Skeletal muscle tissue (tissue), 4 donors: ENCODE measurements around the gene TSC22D4. TPM values are rescaled to one million over a fixed set of nuclear protein-coding genes. Genes with fewer than 3 reads are reported as not detected.

Source experiments
- H3K27ac ChIP-seq: one replicate; pipeline ENCODE4 v1.7.0; 2013; ENCODE audit warnings: mild to moderate bottlenecking, low read depth, low read length, inconsistent platforms
- H3K27me3 ChIP-seq, 3 donors: one replicate each; pipeline ENCODE4 v1.7.0; 2013; ENCODE audit warnings: low read length in 3 of 3; ENCODE audit not compliant: control insufficient read depth in 3 of 3, insufficient read depth in 3 of 3
- H3K36me3 ChIP-seq, 3 donors: one replicate each; pipeline ENCODE4 v1.7.0; 2013; ENCODE audit warnings: low read length in 3 of 3; ENCODE audit not compliant: control insufficient read depth in 3 of 3, insufficient read depth in 3 of 3
- H3K4me1 ChIP-seq, 3 donors: one replicate each; pipeline ENCODE4 v1.7.0; 2013; ENCODE audit warnings: low read length in 3 of 3, mild to moderate bottlenecking in 3 of 3; ENCODE audit not compliant: control insufficient read depth in 3 of 3, insufficient read depth in 3 of 3
- H3K4me3 ChIP-seq, 3 donors: one replicate each; pipeline ENCODE4 v1.7.0; 2013; ENCODE audit warnings: low read length in 3 of 3
- H3K9ac ChIP-seq, 3 donors: one replicate each; pipeline ENCODE4 v1.7.0; 2013; ENCODE audit warnings: low read length in 3 of 3, mild to moderate bottlenecking in 3 of 3, moderate library complexity in 2 of 3, low read depth in 1 of 3
- H3K9me3 ChIP-seq, 3 donors: one replicate each; pipeline ENCODE4 v1.7.0; 2013; ENCODE audit warnings: low read length in 3 of 3; ENCODE audit not compliant: control insufficient read depth in 3 of 3
- total RNA-seq: library from RNA; depleted of rRNA; stranded (reverse); fragments of >200 nt; gene quantifications from one replicate; pipeline ENCODE4 v1.2.3, GENCODE V29; 2014
- donor health status: Osteomylitis.

The TSC22D4 gene
- total RNA-seq, 1 donor from 2014 or later: 13.6 TPM

- Histone ChIP-seq H3K4me3 (no peak overlapping the region), H3K27me3 (peaks cover 0 to 7% (median 0%) of the 10 kb centered on the region in 3 donors), H3K27ac (no peak overlapping the region), H3K36me3 (no peaks in the 10 kb centered on the region), H3K4me1 (peaks cover 6 to 8% (median 7%) of the 10 kb centered on the region in 3 donors), H3K9ac (no peak overlapping the region), H3K9me3 (no peaks in the 10 kb centered on the region)
Measured at GRCh38 chr7:100485471-100485876, 6.5 kb upstream of the TSC22D4 start.

DNA sequence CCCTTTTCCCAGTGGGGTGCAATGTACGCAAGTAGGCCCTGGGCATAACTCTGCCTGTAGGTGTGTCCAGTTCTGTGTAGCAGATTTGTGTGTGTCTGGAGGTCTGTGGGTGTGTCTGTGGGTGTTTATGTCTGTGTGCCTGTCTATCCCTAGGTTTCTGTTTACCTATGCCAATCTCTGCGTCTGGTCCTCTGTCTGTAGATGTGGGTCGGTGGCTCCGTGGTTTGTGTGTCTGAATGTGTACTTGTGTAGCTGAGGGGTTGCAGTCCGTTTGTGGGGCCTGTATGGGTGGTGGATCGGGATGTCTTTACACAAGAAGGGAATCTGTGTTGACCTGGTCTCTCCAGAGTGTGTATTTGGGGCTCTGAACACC is 5.6 kb upstream of the TSC22D4 start:
- H3K4me1 ChIP-seq: peaks cover 8% of the 10 kb centered on the region in 3 donors
- H3K9me3 ChIP-seq: no peaks in the 10 kb centered on the region
- peaks cover 0 to 2% (median 0%) of the 10 kb centered on the region in 3 donors for H3K27me3 ChIP-seq
- no peak overlapping the region for H3K4me3 ChIP-seq
- no peak overlapping the region for H3K27ac ChIP-seq
- no peak overlapping the region for H3K9ac ChIP-seq
- H3K36me3 ChIP-seq: no peaks in the 10 kb centered on the region

GRCh38 chr7:100483722-100484672 is 5.0 kb upstream of the TSC22D4 start, which contains the start of gene NYAP1:
NYAP1 (plus strand) TSS chr7:100483927; CDS start chr7:100485312, 1,385 bp downstream.
- Histone ChIP-seq H3K36me3 (no peaks in the 10 kb centered on the region), H3K27ac (no peak within 1 kb of the TSS), H3K9me3 (no peaks in the 10 kb centered on the region), H3K4me1 (peaks cover 11 to 12% (median 11%) of the 10 kb centered on the region in 3 donors), H3K4me3 (peak within 1 kb of the TSS; percentile 30 to 68 (median 62)), H3K27me3 (peaks cover 0 to under 1% (median 0%) of the 10 kb centered on the region in 3 donors), H3K9ac (peak within 1 kb of the TSS; percentile 20 to 64 (median 50))

DNA sequence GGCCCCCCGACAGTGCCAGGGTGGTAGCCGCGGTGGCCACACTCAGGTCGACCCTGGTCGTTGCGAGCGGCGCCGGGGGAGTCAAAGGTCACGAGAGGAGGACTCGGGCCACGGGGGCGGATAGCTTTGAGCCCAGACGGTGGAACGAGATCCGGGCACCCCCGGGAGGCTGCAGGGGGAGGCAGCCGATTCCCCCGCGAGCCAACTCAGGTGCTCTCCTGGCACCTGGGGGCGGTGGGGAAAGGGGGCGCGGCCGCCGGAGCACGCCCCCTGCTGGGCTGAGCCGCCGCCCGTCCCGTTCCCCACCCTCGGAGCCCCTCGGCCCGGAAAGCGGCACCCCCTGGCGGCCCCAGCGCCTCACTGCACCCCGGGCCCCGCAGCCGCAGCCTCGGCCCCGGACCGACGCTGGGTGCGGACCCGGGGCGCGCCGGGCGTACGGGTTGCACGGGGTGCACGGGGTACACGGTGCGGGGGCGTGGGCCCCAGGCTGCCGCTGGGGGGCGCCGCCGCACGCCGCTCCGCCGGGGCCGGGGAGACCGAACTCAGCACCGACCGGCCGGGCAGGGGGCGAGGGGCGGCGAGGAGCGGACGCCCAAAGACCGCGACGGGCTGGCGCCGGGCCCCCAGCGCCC is 4.2 kb upstream of the TSC22D4 start:
- H3K27ac ChIP-seq: no peak overlapping the region
- no peaks in the 10 kb centered on the region for H3K9me3 ChIP-seq
- H3K4me3 ChIP-seq: peak overlapping the region; percentile 30 to 68 (median 62)
- H3K4me1 ChIP-seq: peaks cover 11 to 12% (median 11%) of the 10 kb centered on the region in 3 donors
- peak overlapping the region; percentile 20 to 64 (median 50) for H3K9ac ChIP-seq
- no peaks in the 10 kb centered on the region for H3K27me3 ChIP-seq
- no peaks in the 10 kb centered on the region for H3K36me3 ChIP-seq

DNA sequence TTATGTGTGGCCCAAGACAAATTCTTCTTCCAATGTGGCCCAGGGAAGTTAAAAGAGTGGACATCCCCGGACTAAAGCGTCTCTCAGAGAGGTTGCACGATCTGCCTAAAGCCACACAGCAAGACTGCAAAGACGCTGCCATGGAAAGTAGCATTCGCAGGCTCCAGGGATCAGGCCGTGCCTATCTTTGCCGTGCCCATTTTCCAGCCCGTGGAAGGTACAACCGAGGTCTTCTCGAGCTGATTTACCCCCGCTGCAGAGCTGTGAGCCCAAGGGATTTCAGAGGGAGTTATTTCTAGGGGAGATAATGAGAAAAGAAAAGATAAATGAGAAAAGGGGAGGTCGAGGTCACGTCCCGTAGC is 3.7 kb upstream of the TSC22D4 start:
- no peak overlapping the region for H3K27ac ChIP-seq
- H3K4me1 ChIP-seq: peaks cover 11 to 12% (median 11%) of the 10 kb centered on the region in 3 donors
- peak overlapping the region; percentile 30 to 68 (median 62) for H3K4me3 ChIP-seq
- H3K27me3 ChIP-seq: no peaks in the 10 kb centered on the region
- H3K36me3 ChIP-seq: no peaks in the 10 kb centered on the region
- peak overlapping the region; percentile 20 to 64 (median 50) for H3K9ac ChIP-seq
- H3K9me3 ChIP-seq: no peaks in the 10 kb centered on the region

- Histone ChIP-seq H3K4me1 (peaks cover 21 to 24% (median 22%) of the 10 kb centered on the region in 3 donors), H3K4me3 (no peak overlapping the region), H3K9ac (no peak overlapping the region), H3K27me3 (no peaks in the 10 kb centered on the region), H3K36me3 (peaks cover under 1 to 3% (median 3%) of the 10 kb centered on the region in 3 donors), H3K9me3 (no peaks in the 10 kb centered on the region), H3K27ac (no peak overlapping the region)
Measured at GRCh38 chr7:100481466-100481865, 2.5 kb upstream of the TSC22D4 start.

GRCh38 chr7:100477871-100478267 is 1.1 kb downstream of the TSC22D4 start:
- H3K9ac ChIP-seq: peak overlapping the region; percentile 92 to 95 (median 93)
- peaks cover 8 to 10% (median 9%) of the 10 kb centered on the region in 3 donors for H3K36me3 ChIP-seq
- H3K4me1 ChIP-seq: peaks cover 28 to 30% (median 29%) of the 10 kb centered on the region in 3 donors
- peak overlapping the region; percentile 85 to 88 (median 88) for H3K4me3 ChIP-seq
- no peaks in the 10 kb centered on the region for H3K9me3 ChIP-seq
- peak overlapping the region; percentile 93 for H3K27ac ChIP-seq
- H3K27me3 ChIP-seq: no peaks in the 10 kb centered on the region

GRCh38 chr7:100476903-100477870 is 1.8 kb downstream of the TSC22D4 start:
- peaks cover 24 to 27% (median 25%) of the 10 kb centered on the region in 3 donors for H3K4me1 ChIP-seq
- H3K36me3 ChIP-seq: peaks cover 8 to 10% (median 10%) of the 10 kb centered on the region in 3 donors
- H3K27me3 ChIP-seq: no peaks in the 10 kb centered on the region
- H3K9ac ChIP-seq: peak overlapping the region; percentile 57 to 93 (median 61)
- H3K9me3 ChIP-seq: no peaks in the 10 kb centered on the region
- peak overlapping the region; percentile 49 to 88 (median 85) for H3K4me3 ChIP-seq
- peak overlapping the region; percentile 93 for H3K27ac ChIP-seq

DNA sequence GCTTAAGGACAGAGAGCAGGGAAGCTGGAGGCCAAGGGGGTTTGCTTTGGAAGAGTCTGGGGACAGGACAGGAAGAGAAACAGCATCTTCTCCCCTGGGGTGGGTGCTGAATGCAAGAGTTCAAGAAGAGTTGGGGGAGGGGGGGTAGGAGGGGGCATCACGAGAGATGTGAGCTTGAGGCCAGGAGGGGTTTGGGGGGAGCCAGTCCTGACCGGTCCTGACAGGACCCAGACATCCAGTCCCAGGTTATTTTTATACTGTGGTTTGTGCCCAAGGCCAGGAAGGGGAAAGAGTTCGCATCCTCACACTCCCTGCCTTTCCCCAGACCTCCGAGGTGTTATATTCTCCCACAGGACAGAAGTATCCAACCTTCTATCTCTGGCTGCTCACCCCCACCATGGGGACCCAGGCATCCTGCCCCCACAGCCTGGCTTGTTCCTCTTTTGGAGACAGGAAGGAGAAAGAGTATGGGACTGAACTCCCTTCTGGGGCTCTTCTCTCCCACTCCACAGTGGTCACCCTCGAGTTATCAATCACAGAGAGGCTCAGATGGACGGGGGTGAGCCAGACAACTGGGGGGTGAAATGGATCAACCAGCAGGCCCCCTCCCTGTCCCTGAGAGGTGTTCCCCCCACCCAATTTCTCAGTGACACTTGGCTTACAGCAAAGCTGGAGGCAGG is 2.8 kb downstream of the TSC22D4 start:
- Histone ChIP-seq H3K9ac (peak overlapping the region in 2 of 3 donors; percentile 57 to 93), H3K27ac (no peak overlapping the region)

More for the DNA sequence above, 2.8 kb downstream of the TSC22D4 start:
- Histone ChIP-seq H3K4me1 (peaks cover 24 to 27% (median 25%) of the 10 kb centered on the region in 3 donors), H3K9me3 (no peaks in the 10 kb centered on the region), H3K36me3 (peaks cover 8 to 13% (median 10%) of the 10 kb centered on the region in 3 donors), H3K4me3 (peak overlapping the region; percentile 15 to 88 (median 29)), H3K27me3 (no peaks in the 10 kb centered on the region)
